NAMALWA (cell line): ENCODE data around the gene FBXO31.
"Not testable (repeated sequence)": the region's sequence is repeated elsewhere in the genome, so short reads cannot be mapped to it uniquely, and the experiment has no call there.

ENCODE experiments used
- DNase-seq: peaks from one replicate; pipeline ENCODE4 v3.0.0-alpha.2; 2015; ENCODE audit warnings: low spot score

Gene FBXO31

GRCh38 chr16:87342978-87343752, 40.4 kb downstream of the FBXO31 start:
- no peak for DNase-seq

- no peak for DNase-seq
Measured at GRCh38 chr16:87342504-87342903, 41.1 kb downstream of the FBXO31 start.

GRCh38 chr16:87340198-87340597, 43.4 kb downstream of the FBXO31 start:
- DNase-seq: no peak

GRCh38 chr16:87339724-87340105, 43.9 kb downstream of the FBXO31 start:
- not testable (repeated sequence) for DNase-seq

GRCh38 chr16:87339086-87339723, 44.4 kb downstream of the FBXO31 start:
- no peak for DNase-seq

- DNase-seq: no peak
Measured at GRCh38 chr16:87338155-87338765, 45.3 kb downstream of the FBXO31 start.

- DNase-seq: peak; percentile 10
Measured at GRCh38 chr16:87337262-87337771, 46.3 kb downstream of the FBXO31 start.

GRCh38 chr16:87336434-87337240, 46.9 kb downstream of the FBXO31 start:
- no peak for DNase-seq

- no peak for DNase-seq
Measured at GRCh38 chr16:87335625-87336433, 47.7 kb downstream of the FBXO31 start.

- no peak for DNase-seq
Measured at GRCh38 chr16:87334651-87335624, 48.6 kb downstream of the FBXO31 start.

GRCh38 chr16:87333581-87334331, 49.8 kb downstream of the FBXO31 start:
- DNase-seq: no peak

GRCh38 chr16:87333101-87333500, 50.5 kb downstream of the FBXO31 start:
- DNase-seq: no peak

- DNase-seq: no peak
Measured at GRCh38 chr16:87332150-87332549, 51.4 kb downstream of the FBXO31 start.

- DNase-seq: no peak
Measured at GRCh38 chr16:87331241-87331801, 52.3 kb downstream of the FBXO31 start.

GRCh38 chr16:87330646-87331045, 52.9 kb downstream of the FBXO31 start:
- DNase-seq: no peak

- no peak for DNase-seq
Measured at GRCh38 chr16:87330257-87330624, 53.3 kb downstream of the FBXO31 start.

GRCh38 chr16:87329436-87330256, 53.9 kb downstream of the FBXO31 start:
- DNase-seq: no peak

- no peak for DNase-seq
Measured at GRCh38 chr16:87328846-87329245, 54.7 kb downstream of the FBXO31 start.
